H1 (cell line): ENCODE data around the gene IRF3. TPM values are rescaled to one million over a fixed set of nuclear protein-coding genes. Genes with fewer than 3 reads are reported as not detected.

ENCODE experiments used
- CTCF ChIA-PET: fragments of 300-600 bp; sonication (Branson Sonifier 250); formaldehyde crosslinking; loops from one replicate; lab custom pipeline; 2021; ENCODE audit not compliant: partially characterized antibody; lab: Charles Lee
- POLR2A ChIA-PET: fragments of 300-600 bp; sonication (Branson Sonifier 250); formaldehyde crosslinking; loops from one replicate; lab custom pipeline; 2021; ENCODE audit warnings: inconsistent platforms; ENCODE audit not compliant: partially characterized antibody; lab: Charles Lee
- DNase-seq, 2 experiments: peaks; one replicate each; pipeline versions ENCODE4 v3.0.0 to v3.0.0-alpha.2; 2010 to 2022; ENCODE audit warnings: low spot score in 2 of 2, low read depth in 1 of 2, mixed read lengths in 1 of 2
- FAIRE-seq: peaks from 2 replicates; lab custom pipeline; 2011; peaks lifted over from hg19 to GRCh38; lab: Jason Lieb, UNC
- H2AFZ ChIP-seq: 2 replicates; pipeline ENCODE4 v1.8.1; 2012; ENCODE audit warnings: low read length, inconsistent platforms
- H2AK5ac ChIP-seq: 2 replicates; pipeline ENCODE4 v1.6.1; 2013; ENCODE audit warnings: low read depth, low read length
- H2BK120ac ChIP-seq: replicated peaks from 2 replicates; pipeline ENCODE3; 2013; ENCODE audit warnings: low read depth, low read length, inconsistent platforms
- H2BK12ac ChIP-seq: 2 replicates; pipeline ENCODE4 v1.6.1; 2013; ENCODE audit warnings: low read depth, low read length
- H2BK15ac ChIP-seq: 2 replicates; pipeline ENCODE4 v1.6.1; 2013; ENCODE audit warnings: low read length
- H2BK20ac ChIP-seq: 2 replicates; pipeline ENCODE4 v1.6.1; 2013; ENCODE audit warnings: low read length
- H2BK5ac ChIP-seq: 2 replicates; pipeline ENCODE4 v1.6.1; 2013; ENCODE audit warnings: low read depth, low read length
- H3K14ac ChIP-seq: 2 replicates; pipeline ENCODE4 v1.6.1; 2013; ENCODE audit warnings: inconsistent platforms; ENCODE audit not compliant: insufficient read length
- H3K18ac ChIP-seq: 2 replicates; pipeline ENCODE4 v1.6.1; 2013; ENCODE audit warnings: low read length; ENCODE audit errors: extremely low read depth
- H3K23ac ChIP-seq: 2 replicates; pipeline ENCODE4 v1.6.1; 2013; ENCODE audit warnings: inconsistent platforms; ENCODE audit not compliant: insufficient read length
- H3K23me2 ChIP-seq: 2 replicates; pipeline ENCODE4 v1.6.1; 2013; ENCODE audit warnings: low read depth, low read length
- H3K27ac ChIP-seq: 2 replicates; pipeline ENCODE4 v1.6.1; 2011; ENCODE audit warnings: low read depth, low read length, inconsistent platforms
- H3K27me3 ChIP-seq, 4 experiments: replicated peaks in 1 of 4; 1 replicate in 1 of 4; 2 replicates in 3 of 4; pipeline versions ENCODE4 v1.6.1 to v1.8.1; 2011 to 2013; ENCODE audit warnings: low read length in 3 of 4, mild to moderate bottlenecking in 3 of 4, inconsistent platforms in 2 of 4, mixed read lengths in 2 of 4, moderate library complexity in 1 of 4; ENCODE audit not compliant: control insufficient read depth in 3 of 4, insufficient read depth in 3 of 4; ENCODE audit errors: extremely low read depth in 1 of 4
- H3K36me3 ChIP-seq, 4 experiments: 2 replicates each; pipeline versions ENCODE4 v1.6.1 to v1.8.1; 2011 to 2013; ENCODE audit warnings: mild to moderate bottlenecking in 4 of 4, low read length in 3 of 4, moderate library complexity in 2 of 4, control low read depth in 1 of 4, inconsistent platforms in 1 of 4; ENCODE audit not compliant: insufficient read depth in 4 of 4, control insufficient read depth in 2 of 4
- H3K4ac ChIP-seq: replicated peaks from 2 replicates; pipeline ENCODE3; 2013; ENCODE audit warnings: low read length, low read depth, mixed read lengths, inconsistent platforms; ENCODE audit not compliant: insufficient read length
- H3K4me1 ChIP-seq, 4 experiments: replicated peaks in 1 of 4; 1 replicate in 1 of 4; 2 replicates in 3 of 4; pipeline versions ENCODE4 v1.6.1 to v1.8.1; 2011 to 2013; ENCODE audit warnings: low read length in 3 of 4, inconsistent platforms in 2 of 4, mixed read lengths in 1 of 4; ENCODE audit not compliant: insufficient read depth in 4 of 4, control insufficient read depth in 3 of 4
- H3K4me2 ChIP-seq, 2 experiments: 2 replicates each; pipeline versions ENCODE4 v1.6.1 to v1.8.1; 2011 to 2013; ENCODE audit warnings: low read depth in 2 of 2, low read length in 2 of 2, control low read depth in 1 of 2, inconsistent platforms in 1 of 2, mild to moderate bottlenecking in 1 of 2; ENCODE audit not compliant: insufficient read depth in 1 of 2
- H3K4me3 ChIP-seq, 4 experiments: fragments of 200-600, 300-600 bp in 1 of 4; sonication (generic), shearing (Covaris generic), sonication (Bioruptor Twin) in 1 of 4; 2 replicates each; pipeline versions ENCODE4 v1.5.1 to v1.8.1; 2011 to 2016; ENCODE audit warnings: low read length in 4 of 4, low read depth in 3 of 4, control low read depth in 2 of 4, inconsistent platforms in 2 of 4, mild to moderate bottlenecking in 2 of 4, mixed read lengths in 1 of 4, moderate library complexity in 1 of 4; ENCODE audit not compliant: insufficient read depth in 2 of 4; ENCODE audit errors: extremely low read depth in 1 of 4
- H3K56ac ChIP-seq: replicated peaks from 2 replicates; pipeline ENCODE3; 2013; ENCODE audit warnings: low read depth, mild to moderate bottlenecking, mixed read lengths, low read length, inconsistent platforms; ENCODE audit not compliant: insufficient read length
- H3K79me1 ChIP-seq: 2 replicates; pipeline ENCODE4 v1.6.1; 2013; ENCODE audit warnings: low read depth, low read length, control low read depth
- H3K79me2 ChIP-seq, 2 experiments: 2 replicates each; pipeline versions ENCODE4 v1.6.1 to v1.8.1; 2012 to 2013; ENCODE audit warnings: low read length in 2 of 2, mild to moderate bottlenecking in 2 of 2, inconsistent platforms in 1 of 2; ENCODE audit not compliant: insufficient read depth in 2 of 2, control insufficient read depth in 1 of 2
- H3K9ac ChIP-seq, 4 experiments: replicated peaks in 1 of 4; 1 replicate in 1 of 4; 2 replicates in 3 of 4; pipeline versions ENCODE4 v1.6.1 to v1.8.1; 2011 to 2013; ENCODE audit warnings: low read depth in 3 of 4, low read length in 3 of 4, control low read depth in 2 of 4, mild to moderate bottlenecking in 2 of 4, moderate library complexity in 2 of 4, inconsistent platforms in 1 of 4; ENCODE audit errors: extremely low read depth in 1 of 4
- H3K9me3 ChIP-seq, 2 experiments: 2 replicates each; pipeline versions ENCODE4 v1.6.1 to v1.8.1; 2012 to 2013; ENCODE audit warnings: mild to moderate bottlenecking in 2 of 2, moderate library complexity in 2 of 2, control low read depth in 1 of 2, inconsistent platforms in 1 of 2, low read depth in 1 of 2, low read length in 1 of 2, mixed read lengths in 1 of 2; ENCODE audit not compliant: insufficient read depth in 2 of 2
- H4K20me1 ChIP-seq, 2 experiments: replicated peaks in 1 of 2; 2 replicates each; pipeline versions ENCODE3 to v1.8.1; 2011 to 2013; ENCODE audit warnings: inconsistent platforms in 2 of 2, low read length in 2 of 2, mild to moderate bottlenecking in 1 of 2; ENCODE audit not compliant: insufficient read depth in 2 of 2, control insufficient read depth in 1 of 2
- H4K5ac ChIP-seq: 2 replicates; pipeline ENCODE4 v1.6.1; 2013; ENCODE audit warnings: low read length, low read depth, mixed read lengths, inconsistent platforms; ENCODE audit not compliant: insufficient read length
- H4K8ac ChIP-seq: 2 replicates; pipeline ENCODE4 v1.8.0; 2013; ENCODE audit warnings: mild to moderate bottlenecking, moderate library complexity, low read length, inconsistent platforms; ENCODE audit not compliant: insufficient read depth; ENCODE audit errors: extremely low read depth
- H4K91ac ChIP-seq: replicated peaks from 2 replicates; pipeline ENCODE3; 2013; ENCODE audit warnings: low read length, mixed read lengths, inconsistent platforms; ENCODE audit not compliant: insufficient read length
- ASH2L ChIP-seq: fragments of 200-600, 300-600 bp; sonication (generic); IDR thresholded peaks from one replicate; pipeline ENCODE4 v1.7.1; 2017; ENCODE audit warnings: low read length
- BACH1 ChIP-seq: IDR thresholded peaks from 2 replicates; pipeline ENCODE4 v1.6.1; 2012; ENCODE audit warnings: low read length, improper control_type of control experiment
- WGBS, 2 experiments: shearing (Covaris generic) in 1 of 2; methylation state at CpG; one replicate each; pipeline versions ENCODE4 v1.1.6 to v1.1.7; 2013 to 2015; ENCODE audit warnings: low lambda C conversion rate in 2 of 2, mixed read lengths in 2 of 2, inconsistent platforms in 1 of 2, low coverage in 1 of 2, missing lambda C conversion rate in 1 of 2; ENCODE audit not compliant: insufficient replicate concordance in 2 of 2, insufficient coverage in 1 of 2, insufficient read length in 1 of 2; ENCODE audit errors: extremely low coverage in 1 of 2, missing lambda C conversion rate in 1 of 2; 5-methylcytosine and 5-hydroxymethylcytosine counted together
- polyA plus RNA-seq, 7 experiments: library from polyadenylated mRNA; depleted of rRNA in 3 of 7; stranded (reverse) in 5 of 7; unstranded in 2 of 7; fragments of >200 nt in 5 of 7; fragments of 200-250 nt in 2 of 7; gene quantifications; 1 replicate in 5 of 7; 2 replicates in 1 of 7; 4 replicates in 1 of 7; pipeline versions ENCODE4 v1.2.1 to v1.2.3, GENCODE V29; 2011 to 2013; ENCODE audit warnings: missing spikeins in 2 of 7, mixed read lengths in 2 of 7
- total RNA-seq: library from RNA; stranded (reverse); fragmentation: NEBNext Ultra II Directional; extraction: Animal tissue kit (Norgen Biotek cat#: 25700); gene quantifications from 2 replicates; pipeline ENCODE4 v1.2.1, GENCODE V29; 2021

Gene IRF3
- total and polyA plus RNA-seq, 2 of the 8 experiments (the other 6 are each of a cell fraction or from before 2014, with no cell fraction given), result 103 to 114 TPM

DNA sequence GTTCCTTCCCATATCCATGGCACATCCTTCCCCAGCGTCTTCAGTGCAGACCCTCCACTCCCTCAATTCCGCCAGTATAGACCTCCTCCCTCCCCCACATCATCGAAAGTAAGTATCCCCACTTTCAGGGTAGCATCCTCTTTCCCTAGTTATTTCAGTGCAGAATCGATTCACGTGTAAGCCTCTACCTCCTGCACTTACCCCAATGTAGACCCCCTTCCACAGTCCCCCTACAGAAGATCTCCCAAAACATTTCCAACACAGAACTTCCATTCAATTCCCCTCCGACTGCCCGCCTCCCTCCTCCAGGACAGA, 664 bp downstream of the IRF3 start:
- ChIA-PET CTCF (interaction anchor here (1.3 to 2.3 kb wide), 6 partner anchors 10 to 25 kb away, joined by 4 to 13 read pairs (median 6); partner anchors contain the start of gene ADM5), POLR2A (interaction anchor here (0.8 to 18.0 kb wide), 12 partner anchors 9 to 144 kb away, joined by 3 to 275 read pairs (median 8); partner anchors contain the start of genes ADM5, CPT1C, NOSIP and PRMT1)
- peaks cover 12 to 38% (median 28%) of the 10 kb centered on the region in 4 experiments; a peak in 7 of 8 replicates for H3K36me3 ChIP-seq
- H2BK12ac ChIP-seq, result peak overlapping the region; percentile 43; the same call in 1 of the 2 replicates
- no peak overlapping the region for H3K4ac ChIP-seq
- H3K4me3 ChIP-seq, result peak overlapping the region; percentile 89 to 98 (median 96)
- H3K56ac ChIP-seq, result peak overlapping the region; percentile 86
- peaks cover 15% of the 10 kb centered on the region for H3K23me2 ChIP-seq
- H4K91ac ChIP-seq, result peak overlapping the region; percentile 54
- FAIRE-seq, result no peak
- no peak for TF ChIP-seq BACH1
- peak; percentile 5 for TF ChIP-seq ASH2L
- peak overlapping the region; percentile 72 for H3K27ac ChIP-seq
- peak overlapping the region; percentile 49 to 92 (median 80) for H3K9ac ChIP-seq
- H2AFZ ChIP-seq, result no peak overlapping the region
- H3K79me1 ChIP-seq, result peaks cover 5% of the 10 kb centered on the region
- no peak overlapping the region for H3K14ac ChIP-seq
- peaks cover 5 to 32% of the 10 kb centered on the region in 2 experiments; a peak in 2 of 4 replicates for H3K79me2 ChIP-seq
- 2% methylated on average over 7 of the region's 7 CpGs; no CpG with 5 or more reads in 1 of the 2 experiments for WGBS, 2 experiments
- DNase-seq, result no peak
- H4K8ac ChIP-seq, result peak overlapping the region; percentile 69; the same call in 1 of the 2 replicates
- peak overlapping the region; percentile 96 for H3K18ac ChIP-seq
- peaks cover 7% of the 10 kb centered on the region in 2 experiments for H3K9me3 ChIP-seq
- H2AK5ac ChIP-seq, result peak overlapping the region; percentile 66; the same call in 1 of the 2 replicates
- H2BK15ac ChIP-seq, result no peak overlapping the region
- peaks cover 9 to 10% of the 10 kb centered on the region in 2 experiments for H4K20me1 ChIP-seq
- H3K23ac ChIP-seq, result no peak overlapping the region
- peak overlapping the region; percentile 90 for H4K5ac ChIP-seq
- H3K4me1 ChIP-seq, result peaks cover 0 to 7% (median 2%) of the 10 kb centered on the region in 4 experiments; a peak in 4 of 7 replicates
- H3K4me2 ChIP-seq, result peak overlapping the region; percentile 85 to 89
- H2BK20ac ChIP-seq, result no peak overlapping the region
- no peaks in the 10 kb centered on the region for H3K27me3 ChIP-seq
- H2BK120ac ChIP-seq, result no peak overlapping the region
- peak overlapping the region; percentile 86 for H2BK5ac ChIP-seq
